GM12878 (cell line): ENCODE data around the gene MPRIP. TPM values are rescaled to one million over a fixed set of nuclear protein-coding genes. Genes with fewer than 3 reads are reported as not detected.

Experiments used
- ATAC-seq: fragments of 200-7000 bp; cut with Tn5 transposase; 3 replicates; pipeline ENCODE4 v1.9.1; 2020; ENCODE audit warnings: mild to moderate bottlenecking, moderate library complexity
- BruUV-seq: library from RNA; stranded (reverse); fragments of 400-500 nt; replicated peaks from 2 replicates; lab custom pipeline; 2021; lab: Mats Ljungman, UMichigan
- CTCF ChIA-PET: fragments of 300-600 bp; sonication (Branson Sonifier 250); formaldehyde crosslinking; extraction: SDS; loops from one replicate; lab custom pipeline; 2021; ENCODE audit warnings: inconsistent platforms; lab: Yijun Ruan, JAX
- POLR2A ChIA-PET: fragments of 350-600 bp; formaldehyde crosslinking; extraction: SDS; loops from one replicate; lab custom pipeline; 2021; ENCODE audit warnings: inconsistent platforms; lab: Charles Lee
- RAD21 ChIA-PET: fragments of 300-600 bp; sonication (Branson Sonifier 250); formaldehyde crosslinking; loops from one replicate; lab custom pipeline; 2023; ENCODE audit warnings: antibody characterized with exemption; ENCODE audit not compliant: unreplicated experiment; lab: Charles Lee
- SMC1A ChIA-PET: fragments of 300-600 bp; sonication (Branson Sonifier 250); formaldehyde crosslinking; loops from one replicate; lab custom pipeline; 2023; ENCODE audit not compliant: unreplicated experiment, uncharacterized antibody; lab: Charles Lee
- DNase-seq: peaks from one replicate; pipeline ENCODE4 v3.0.0-alpha.2; 2011; ENCODE audit warnings: low read depth, low spot score
- FAIRE-seq: peaks from 3 replicates; lab custom pipeline; 2011; peaks lifted over from hg19 to GRCh38; lab: Jason Lieb, UNC
- H2AFZ ChIP-seq: 2 replicates; pipeline ENCODE4 v1.6.0; 2011; ENCODE audit warnings: low read depth, low read length, control low read depth; ENCODE audit not compliant: control insufficient read depth
- H3K27ac ChIP-seq: 2 replicates; pipeline ENCODE4 v1.5.1; 2011; ENCODE audit warnings: control low read depth; ENCODE audit not compliant: control insufficient read depth, insufficient read depth
- H3K27me3 ChIP-seq, 2 experiments: replicated peaks in 1 of 2; 2 replicates each; pipeline versions ENCODE4 v1.6.0 to v1.6.1; 2011; ENCODE audit warnings: low read length in 1 of 2; ENCODE audit not compliant: control insufficient read depth in 2 of 2, insufficient read depth in 2 of 2
- H3K36me3 ChIP-seq, 2 experiments: 2 replicates each; pipeline ENCODE4 v1.5.1; 2011; ENCODE audit warnings: low read length in 1 of 2; ENCODE audit not compliant: control insufficient read depth in 2 of 2, insufficient read depth in 2 of 2
- H3K4me1 ChIP-seq: 2 replicates; pipeline ENCODE4 v1.6.1; 2011; ENCODE audit warnings: mild to moderate bottlenecking, low read length, moderate library complexity, mixed read lengths; ENCODE audit not compliant: control insufficient read depth, insufficient read depth
- H3K4me2 ChIP-seq: 2 replicates; pipeline ENCODE4 v1.6.0; 2011; ENCODE audit warnings: control low read depth; ENCODE audit not compliant: control insufficient read depth, insufficient read depth
- H3K4me3 ChIP-seq: fragments of 200-600 bp; sonication (generic); 2 replicates; pipeline ENCODE4 v1.5.1; 2016
- H3K79me2 ChIP-seq: 2 replicates; pipeline ENCODE4 v1.6.0; 2011; ENCODE audit warnings: low read length; ENCODE audit not compliant: control insufficient read depth, insufficient read depth
- H3K9ac ChIP-seq: 2 replicates; pipeline ENCODE4 v1.8.0; 2011; ENCODE audit warnings: low read length, control low read depth, mixed read lengths; ENCODE audit not compliant: control insufficient read depth, insufficient read depth
- H3K9me3 ChIP-seq: replicated peaks from 3 replicates; pipeline ENCODE4 v1.5.1; 2011; ENCODE audit warnings: mild to moderate bottlenecking, low read length; ENCODE audit not compliant: control insufficient read depth, insufficient read depth
- H4K20me1 ChIP-seq: 2 replicates; pipeline ENCODE4 v1.6.0; 2011; ENCODE audit not compliant: control insufficient read depth, insufficient read depth
- BCLAF1 ChIP-seq: fragments of 450-650 bp; IDR thresholded peaks from 2 replicates; pipeline ENCODE4 v1.6.1; 2017; ENCODE audit warnings: antibody characterized with exemption, mild to moderate bottlenecking, moderate library complexity
- CHD4 ChIP-seq: fragments of 200-600 bp; sonication (generic); IDR thresholded peaks from 2 replicates; pipeline ENCODE4 v1.6.1; 2016; ENCODE audit warnings: mild to moderate bottlenecking
- EED ChIP-seq: sonication (generic); IDR thresholded peaks from 2 replicates; pipeline ENCODE4 v1.6.1; 2016; ENCODE audit warnings: antibody characterized with exemption, low read depth
- EGR1 ChIP-seq, 2 experiments: IDR thresholded peaks; 1 replicate in 1 of 2; 2 replicates in 1 of 2; pipeline ENCODE4 v1.6.1; 2011 to 2012; ENCODE audit warnings: low read depth in 2 of 2, low read length in 2 of 2, borderline replicate concordance in 1 of 2, mild to moderate bottlenecking in 1 of 2, moderate library complexity in 1 of 2
- ESRRA ChIP-seq: IDR thresholded peaks from 2 replicates; pipeline ENCODE4 v1.6.1; 2012; ENCODE audit warnings: mild to moderate bottlenecking, low read length, improper control_type of control experiment
- ETV6 ChIP-seq, 2 experiments: fragments of 450-650 bp in 1 of 2; IDR thresholded peaks in 1 of 2; conservative IDR thresholded peaks in 1 of 2; 2 replicates each; pipeline ENCODE4 v1.6.1; 2014; ENCODE audit warnings: antibody characterized with exemption in 1 of 2, borderline replicate concordance in 1 of 2, low read depth in 1 of 2, mild to moderate bottlenecking in 1 of 2, moderate library complexity in 1 of 2
- HDGF ChIP-seq: fragments of 450-650 bp; IDR thresholded peaks from 2 replicates; pipeline ENCODE4 v1.6.1; 2016; ENCODE audit warnings: antibody characterized with exemption
- KDM1A ChIP-seq: fragments of 200-600 bp; sonication (generic); IDR thresholded peaks from 2 replicates; pipeline ENCODE4 v1.6.1; 2016; ENCODE audit warnings: borderline replicate concordance
- MLLT1 ChIP-seq: fragments of 450-650 bp; IDR thresholded peaks from 2 replicates; pipeline ENCODE4 v1.6.1; 2016; ENCODE audit warnings: mild to moderate bottlenecking
- NFYA ChIP-seq: IDR thresholded peaks from 2 replicates; pipeline ENCODE4 v1.6.1; 2011; ENCODE audit warnings: low read depth, mild to moderate bottlenecking, low read length, improper control_type of control experiment, borderline replicate concordance
- POU2F2 ChIP-seq: IDR thresholded peaks from 3 replicates; pipeline ENCODE4 v1.6.1; 2011; ENCODE audit warnings: low read depth, mild to moderate bottlenecking, low read length, borderline replicate concordance
- RFX5 ChIP-seq: IDR thresholded peaks from 2 replicates; pipeline ENCODE4 v1.6.1; 2011; ENCODE audit warnings: low read depth, low read length, improper control_type of control experiment
- SKIL ChIP-seq: fragments of 450-650 bp; IDR thresholded peaks from 2 replicates; pipeline ENCODE4 v1.6.1; 2017; ENCODE audit warnings: mild to moderate bottlenecking, low read depth, inconsistent platforms; ENCODE audit not compliant: poor library complexity, severe bottlenecking
- TARDBP ChIP-seq: IDR thresholded peaks from 2 replicates; pipeline ENCODE4 v1.6.1; 2016; ENCODE audit warnings: borderline replicate concordance
- TCF12 ChIP-seq: IDR thresholded peaks from 2 replicates; pipeline ENCODE4 v1.6.1; 2011; ENCODE audit warnings: low read depth, mild to moderate bottlenecking, low read length
- ZNF274 ChIP-seq: IDR thresholded peaks from one replicate; pipeline ENCODE4 v1.8.0; 2011; ENCODE audit not compliant: insufficient read length, insufficient read depth
- ZSCAN29 ChIP-seq: fragments of 450-650 bp; IDR thresholded peaks from 2 replicates; pipeline ENCODE4 v1.6.1; 2017; ENCODE audit warnings: mild to moderate bottlenecking, moderate library complexity
- WGBS: methylation state at CpG from one replicate; pipeline ENCODE4 v1.1.6; 2016; ENCODE audit warnings: low lambda C conversion rate; ENCODE audit not compliant: insufficient replicate concordance, insufficient coverage; ENCODE audit errors: missing lambda C conversion rate; 5-methylcytosine and 5-hydroxymethylcytosine counted together
- in situ Hi-C: fragments of 300-500 bp; cut with MboI; formaldehyde crosslinking; loops from 9 replicates; pipeline ENCODE4 v1.14.3; 2018; ENCODE audit warnings: mixed read lengths
- intact Hi-C: fragments of 100-400 bp; cut with micrococcal nuclease; formaldehyde crosslinking; loops from one replicate; pipeline ENCODE4 v1.14.2; 2022; ENCODE audit not compliant: unreplicated experiment
- polyA plus RNA-seq, 11 experiments: library from polyadenylated mRNA; depleted of rRNA in 4 of 11; unstranded in 6 of 11; stranded (reverse) in 5 of 11; fragments of >200 nt; fragmentation: Nextera tagmentation in 4 of 11; fragmentation: Illumina TruSeq in 1 of 11; extraction: Ambion mirVana in 4 of 11; extraction: Trizol in 1 of 11; gene quantifications; 1 replicate in 1 of 11; 2 replicates in 10 of 11; pipeline versions ENCODE4 v1.2.1 to v1.2.3, GENCODE V29; 2011 to 2016; ENCODE audit warnings: inconsistent platforms in 2 of 11, missing spikeins in 2 of 11, low read depth in 1 of 11
- total RNA-seq, 4 experiments: library from RNA; depleted of rRNA in 3 of 4; stranded (reverse); fragments of >200 nt in 3 of 4; fragmentation: Illumina TruSeq in 1 of 4; extraction: Trizol in 1 of 4; gene quantifications; 2 replicates each; pipeline versions ENCODE4 v1.2.1 to v1.2.3, GENCODE V29; 2013 to 2021

The MPRIP gene
- total and polyA plus RNA-seq, 10 of the 15 experiments (the other 5 are each of a cell fraction or from before 2014, with no cell fraction given): 16.5 to 168 (median 71.7) TPM

DNA sequence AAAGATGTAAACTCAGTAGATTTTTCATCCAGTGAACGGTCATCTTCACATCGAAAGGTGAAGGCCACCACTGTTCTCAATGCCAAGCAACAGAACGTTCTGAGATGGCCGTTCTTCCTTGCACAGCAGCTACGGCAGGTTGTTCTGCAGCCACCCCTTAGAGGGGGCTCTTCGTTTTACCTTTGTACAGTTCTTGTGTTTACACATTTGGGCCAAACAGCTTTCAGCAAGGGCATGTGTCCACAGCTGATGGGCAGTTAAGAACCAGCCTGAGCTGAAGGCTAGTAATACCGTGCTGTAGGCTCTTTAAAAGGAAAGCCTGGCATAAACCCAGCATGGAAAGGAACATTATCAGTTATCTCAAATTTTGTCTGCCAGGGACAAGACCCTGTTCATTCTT lies 147.9 kb downstream of the MPRIP start:
- CTCF ChIA-PET: interaction anchor here (1.4 kb wide), 1 partner anchor 15 kb away, joined by 3 read pairs; the partner anchor contains the start of gene PLD6
- peaks cover 22% of the 10 kb centered on the region for H3K4me1 ChIP-seq
- no TSS peak for BruUV-seq
- H3K4me3 ChIP-seq: no peak overlapping the region
- H2AFZ ChIP-seq: no peak overlapping the region
- intact Hi-C loops: loop anchor here (5.0 kb wide), 1 partner anchor 43 kb away; no protein-coding TSS in a partner anchor
- RAD21 ChIA-PET: no interaction called here
- DNase-seq (no peak), FAIRE-seq (no peak), ATAC-seq (no peak)
- H3K4me2 ChIP-seq: no peak overlapping the region
- WGBS: 96% methylated on average over 7 of the region's 7 CpGs
- H3K9me3 ChIP-seq: no peaks in the 10 kb centered on the region
- H3K27ac ChIP-seq: no peak overlapping the region
- SMC1A ChIA-PET: interaction anchor here (0.8 to 2.5 kb wide), 3 partner anchors 10 to 47 kb away, joined by 4 to 8 read pairs (median 6); partner anchors contain the start of gene FLCN
- no peaks in the 10 kb centered on the region for H3K27me3 ChIP-seq
- POLR2A ChIA-PET: interaction anchor here (0.6 kb wide), 1 partner anchor 118 kb away, joined by 5 read pairs; no protein-coding TSS in a partner anchor
- in situ Hi-C loops: no loop called here
- no peak overlapping the region for H3K9ac ChIP-seq
- peaks cover 0 to 3% of the 10 kb centered on the region in 2 experiments; a peak in 2 of 4 replicates for H3K36me3 ChIP-seq
- no peaks in the 10 kb centered on the region for H4K20me1 ChIP-seq
- no peaks in the 10 kb centered on the region for H3K79me2 ChIP-seq
- no peak for TF ChIP-seq ESRRA
- no peak for TF ChIP-seq ZSCAN29
- TF ChIP-seq NFYA: no peak
- TF ChIP-seq TCF12: no peak
- TF ChIP-seq TARDBP: no peak
- no peak for TF ChIP-seq SKIL
- TF ChIP-seq EGR1 (IDR thresholded peaks at IDR 0.05; ENCODE audit: borderline replicate concordance in 1 of 2, low read depth in 2 of 2, low read length in 2 of 2): no peak
- no peak for TF ChIP-seq ZNF274
- TF ChIP-seq RFX5: no peak
- TF ChIP-seq CHD4: no peak
- TF ChIP-seq KDM1A: no peak
- TF ChIP-seq MLLT1: no peak
- no peak for TF ChIP-seq POU2F2
- TF ChIP-seq HDGF: no peak
- no peak for TF ChIP-seq EED
- no peak for TF ChIP-seq ETV6 (conservative IDR thresholded peaks at IDR 0.05 in 1 of 2, IDR thresholded peaks at IDR 0.05 in 1 of 2; ENCODE audit: borderline replicate concordance in 1 of 2, low read depth in 1 of 2)
- TF ChIP-seq BCLAF1: no peak
